Measurements from ENCODE around the gene PCNA.

Gene PCNA

DNA sequence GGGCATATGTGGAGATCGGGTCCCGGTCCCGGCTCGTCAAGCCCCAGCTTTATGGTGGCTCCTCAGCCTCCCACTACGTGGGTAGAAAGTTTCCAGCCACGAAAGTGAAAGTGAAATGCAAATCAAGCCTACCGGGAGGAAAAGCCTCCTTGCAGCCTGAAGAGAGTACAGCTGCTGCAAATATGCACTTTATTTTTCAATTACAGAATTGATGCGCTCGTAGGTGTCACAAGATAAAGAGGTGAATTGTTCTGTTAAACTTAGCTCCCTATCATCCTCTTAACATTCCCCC, 373 bp upstream of the PCNA start:
- in situ Hi-C loops (cut with MboI; ENCODE audit: low pct_unique_long_range_greater_than_20kb, low sequenced_read_pairs, unreplicated experiment): loop anchor here (5.0 kb wide), 1 partner anchor 67 kb away; no protein-coding TSS in a partner anchor
- no peak for DNase-seq (ENCODE audit: low spot score)
- TF ChIP-seq, protein P1, sequence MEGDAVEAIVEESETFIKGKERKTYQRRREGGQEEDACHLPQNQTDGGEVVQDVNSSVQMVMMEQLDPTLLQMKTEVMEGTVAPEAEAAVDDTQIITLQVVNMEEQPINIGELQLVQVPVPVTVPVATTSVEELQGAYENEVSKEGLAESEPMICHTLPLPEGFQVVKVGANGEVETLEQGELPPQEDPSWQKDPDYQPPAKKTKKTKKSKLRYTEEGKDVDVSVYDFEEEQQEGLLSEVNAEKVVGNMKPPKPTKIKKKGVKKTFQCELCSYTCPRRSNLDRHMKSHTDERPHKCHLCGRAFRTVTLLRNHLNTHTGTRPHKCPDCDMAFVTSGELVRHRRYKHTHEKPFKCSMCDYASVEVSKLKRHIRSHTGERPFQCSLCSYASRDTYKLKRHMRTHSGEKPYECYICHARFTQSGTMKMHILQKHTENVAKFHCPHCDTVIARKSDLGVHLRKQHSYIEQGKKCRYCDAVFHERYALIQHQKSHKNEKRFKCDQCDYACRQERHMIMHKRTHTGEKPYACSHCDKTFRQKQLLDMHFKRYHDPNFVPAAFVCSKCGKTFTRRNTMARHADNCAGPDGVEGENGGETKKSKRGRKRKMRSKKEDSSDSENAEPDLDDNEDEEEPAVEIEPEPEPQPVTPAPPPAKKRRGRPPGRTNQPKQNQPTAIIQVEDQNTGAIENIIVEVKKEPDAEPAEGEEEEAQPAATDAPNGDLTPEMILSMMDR (IDR thresholded peaks at IDR 0.05; ENCODE audit: extremely low read depth, insufficient read depth, missing control alignments): no peak

DNA sequence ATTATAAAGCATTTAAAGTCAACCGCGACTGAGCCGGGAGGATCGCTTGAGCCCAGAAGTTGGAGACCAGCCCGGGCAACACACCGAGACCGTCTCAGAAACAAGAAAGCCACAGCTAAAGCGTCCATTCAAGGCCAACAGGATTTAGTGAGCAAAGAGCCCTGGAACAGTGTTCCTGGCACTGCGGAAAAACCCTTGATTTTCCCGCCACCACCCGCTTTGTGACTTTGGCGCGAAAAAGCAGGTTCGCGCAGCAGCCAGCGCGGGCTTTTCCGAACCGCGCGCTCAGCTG, 669 bp downstream of the PCNA start:
- no peak for DNase-seq (ENCODE audit: low spot score)
- TF ChIP-seq, protein P1 (IDR thresholded peaks at IDR 0.05; ENCODE audit: extremely low read depth, insufficient read depth, missing control alignments): no peak
- in situ Hi-C loops (cut with MboI; ENCODE audit: low pct_unique_long_range_greater_than_20kb, low sequenced_read_pairs, unreplicated experiment): no loop called here

DNA sequence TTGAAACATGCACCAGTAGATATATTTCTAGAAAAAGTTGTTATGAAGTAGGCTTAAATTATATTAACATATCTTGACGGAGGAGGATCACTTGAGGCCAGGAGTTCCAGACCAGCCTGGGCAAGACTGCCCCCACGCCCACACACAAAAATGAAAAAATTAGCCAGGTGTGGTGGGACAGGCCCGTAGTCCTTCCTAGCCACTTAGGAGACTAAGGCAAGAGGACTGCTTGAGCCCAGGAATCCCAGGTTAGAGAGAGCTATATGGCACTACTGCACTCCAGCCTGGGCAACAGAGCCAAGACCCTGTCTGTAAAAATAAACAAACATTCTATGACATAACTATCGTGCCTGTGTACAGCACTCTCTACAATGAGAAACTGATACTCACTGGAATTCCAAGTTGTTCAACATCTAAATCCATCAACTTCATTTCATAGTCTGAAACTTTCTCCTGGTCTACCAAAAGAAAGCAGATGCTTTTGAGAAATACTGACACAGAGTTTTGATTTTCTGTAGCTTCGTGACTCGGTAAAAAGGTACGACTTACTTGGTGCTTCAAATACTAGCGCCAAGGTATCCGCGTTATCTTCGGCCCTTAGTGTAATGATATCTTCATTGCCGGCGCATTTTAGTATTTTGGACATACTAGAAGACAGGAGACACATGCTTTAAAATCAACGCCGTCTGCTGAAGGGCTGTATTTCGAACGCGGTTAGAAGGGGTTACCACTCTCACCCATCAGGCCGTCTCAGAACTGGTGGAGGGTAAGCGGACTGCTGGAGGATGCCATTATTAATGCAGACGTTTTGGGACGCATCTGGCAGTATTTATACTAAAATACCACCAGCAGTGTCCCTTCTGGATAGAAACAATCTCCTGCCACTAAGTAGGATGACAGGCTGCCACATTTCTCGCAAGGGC, 1.3 kb downstream of the PCNA start:
- no peak for DNase-seq (ENCODE audit: low spot score)
- TF ChIP-seq, protein P1 (IDR thresholded peaks at IDR 0.05; ENCODE audit: extremely low read depth, insufficient read depth, missing control alignments): no peak

DNA sequence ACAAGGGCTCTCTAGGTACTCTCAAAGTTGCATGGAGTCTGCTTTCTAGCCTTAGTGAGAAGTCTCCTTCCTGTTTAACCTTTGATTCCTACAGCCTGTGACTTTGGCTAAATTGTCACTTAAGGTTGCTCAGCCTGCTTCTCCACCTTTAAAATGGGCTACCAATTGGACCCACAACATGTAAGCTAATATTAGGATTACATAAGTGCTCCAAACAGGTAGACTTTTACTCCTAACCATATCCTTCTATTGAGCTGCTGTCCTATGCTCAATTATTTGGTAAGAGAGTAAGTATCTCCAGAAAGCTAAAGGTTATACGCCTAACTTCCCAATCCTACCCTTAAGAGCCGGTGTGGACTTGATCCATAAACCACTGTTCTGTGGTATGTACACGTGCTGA, 2.9 kb downstream of the PCNA start:
- in situ Hi-C loops (cut with MboI; ENCODE audit: low pct_unique_long_range_greater_than_20kb, low sequenced_read_pairs, unreplicated experiment): no loop called here
- TF ChIP-seq, protein P1 (IDR thresholded peaks at IDR 0.05; ENCODE audit: extremely low read depth, insufficient read depth, missing control alignments): no peak
- DNase-seq (ENCODE audit: low spot score): no peak

More for the DNA sequence above, 1.3 kb downstream of the PCNA start:
- in situ Hi-C loops (cut with MboI; ENCODE audit: low pct_unique_long_range_greater_than_20kb, low sequenced_read_pairs, unreplicated experiment): no loop called here

DNA sequence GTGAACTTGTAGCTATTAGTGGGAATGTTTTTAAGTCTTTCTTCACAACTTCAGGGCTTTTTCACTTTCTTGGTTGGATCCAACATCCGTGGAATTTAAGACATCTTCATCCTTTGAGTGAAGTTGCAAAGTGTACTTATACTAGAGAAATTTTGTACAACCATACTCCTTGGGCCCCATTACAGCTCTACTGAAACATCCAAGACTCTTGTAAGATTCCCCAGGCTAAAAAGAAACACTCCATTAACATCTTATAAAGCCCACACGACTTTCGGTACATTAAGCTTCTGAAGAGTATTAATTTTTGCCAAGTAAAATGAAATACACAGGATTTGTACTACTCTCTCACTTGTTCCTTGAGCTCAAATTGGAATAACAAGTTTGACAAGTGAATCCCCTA, 5.4 kb downstream of the PCNA start:
- TF ChIP-seq, protein P1 (IDR thresholded peaks at IDR 0.05; ENCODE audit: extremely low read depth, insufficient read depth, missing control alignments): no peak
- no peak for DNase-seq (ENCODE audit: low spot score)
- in situ Hi-C loops (cut with MboI; ENCODE audit: low pct_unique_long_range_greater_than_20kb, low sequenced_read_pairs, unreplicated experiment): no loop called here

DNA sequence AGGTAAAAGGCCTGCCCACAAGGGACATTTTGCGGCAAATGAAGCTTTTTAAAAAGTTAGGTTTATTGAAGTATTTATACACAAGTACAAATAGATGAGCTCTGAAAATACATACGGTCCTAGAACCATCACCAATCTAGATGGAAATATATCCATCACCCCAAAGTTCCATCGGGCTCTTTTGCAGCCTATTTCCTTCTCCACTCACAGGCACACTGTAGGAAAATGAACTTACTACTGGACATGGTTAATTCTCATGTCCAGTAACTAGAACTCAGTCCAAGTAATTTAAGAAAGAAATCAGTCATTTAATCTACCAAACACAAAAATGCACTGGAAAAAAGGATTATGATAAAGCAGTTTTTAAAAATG, 6.2 kb downstream of the PCNA start:
- no peak for DNase-seq (ENCODE audit: low spot score)
- in situ Hi-C loops (cut with MboI; ENCODE audit: low pct_unique_long_range_greater_than_20kb, low sequenced_read_pairs, unreplicated experiment): no loop called here
- TF ChIP-seq, protein P1 (IDR thresholded peaks at IDR 0.05; ENCODE audit: extremely low read depth, insufficient read depth, missing control alignments): no peak

All from GM13977 (cell line).